Stimulated activated naive CD8-positive, alpha-beta T cell treated with anti-CD3 and anti-CD28 coated beads, Interleukin-15, Interleukin-2, amounts not matched to agents 100 ng/mL and 50 ng/mL, for 24 hours (primary cell): ENCODE data around the gene WWOX.

Experiments
- H3K27ac Mint-ChIP-seq: one replicate; pipeline ENCODE4 v1.8.0; 2021; ENCODE audit warnings: mild to moderate bottlenecking, mixed read lengths
- H3K27me3 Mint-ChIP-seq: one replicate; pipeline ENCODE4 v1.8.0; 2021; ENCODE audit warnings: mixed read lengths
- H3K36me3 Mint-ChIP-seq: one replicate; pipeline ENCODE4 v1.8.0; 2021; ENCODE audit warnings: low read depth, mixed read lengths
- H3K4me1 Mint-ChIP-seq: one replicate; pipeline ENCODE4 v1.8.0; 2021; ENCODE audit warnings: low read depth, mixed read lengths
- H3K4me3 Mint-ChIP-seq: one replicate; pipeline ENCODE4 v1.8.0; 2021; ENCODE audit warnings: mild to moderate bottlenecking, mixed read lengths
- H3K9me3 Mint-ChIP-seq: one replicate; pipeline ENCODE4 v1.8.0; 2021; ENCODE audit warnings: mixed read lengths

Gene WWOX

GRCh38 chr16:78184238-78185183, 85.1 kb downstream of the WWOX start:
- H3K27me3 Mint-ChIP-seq = no peaks in the 10 kb centered on the region
- H3K4me3 Mint-ChIP-seq = no peak overlapping the region
- no peaks in the 10 kb centered on the region for H3K36me3 Mint-ChIP-seq
- no peak overlapping the region for H3K27ac Mint-ChIP-seq
- no peaks in the 10 kb centered on the region for H3K9me3 Mint-ChIP-seq
- no peaks in the 10 kb centered on the region for H3K4me1 Mint-ChIP-seq

DNA sequence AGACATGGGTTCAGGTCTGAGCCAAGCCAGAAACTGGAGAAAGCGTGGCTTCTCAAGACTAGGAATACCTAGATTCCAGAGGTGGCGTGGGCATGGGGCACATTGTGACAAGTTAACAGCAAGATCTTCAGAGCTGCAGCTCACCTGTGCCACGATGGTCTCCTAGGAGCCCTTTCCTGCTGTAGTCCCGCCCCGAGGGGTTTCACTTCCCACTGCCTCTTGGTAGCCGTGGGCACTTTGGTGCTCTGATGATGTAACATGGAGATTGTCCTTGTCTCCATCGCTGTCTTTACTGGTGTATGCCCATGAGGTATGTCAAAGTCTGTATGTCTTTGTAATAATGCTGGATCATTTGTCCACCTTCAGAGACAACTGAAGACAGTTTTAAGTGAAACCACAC, 89.7 kb downstream of the WWOX start:
- H3K9me3 Mint-ChIP-seq = no peaks in the 10 kb centered on the region
- H3K27ac Mint-ChIP-seq = no peak overlapping the region
- H3K36me3 Mint-ChIP-seq = peaks cover 4% of the 10 kb centered on the region
- H3K4me3 Mint-ChIP-seq = no peak overlapping the region
- no peaks in the 10 kb centered on the region for H3K27me3 Mint-ChIP-seq
- peaks cover 6% of the 10 kb centered on the region for H3K4me1 Mint-ChIP-seq

DNA sequence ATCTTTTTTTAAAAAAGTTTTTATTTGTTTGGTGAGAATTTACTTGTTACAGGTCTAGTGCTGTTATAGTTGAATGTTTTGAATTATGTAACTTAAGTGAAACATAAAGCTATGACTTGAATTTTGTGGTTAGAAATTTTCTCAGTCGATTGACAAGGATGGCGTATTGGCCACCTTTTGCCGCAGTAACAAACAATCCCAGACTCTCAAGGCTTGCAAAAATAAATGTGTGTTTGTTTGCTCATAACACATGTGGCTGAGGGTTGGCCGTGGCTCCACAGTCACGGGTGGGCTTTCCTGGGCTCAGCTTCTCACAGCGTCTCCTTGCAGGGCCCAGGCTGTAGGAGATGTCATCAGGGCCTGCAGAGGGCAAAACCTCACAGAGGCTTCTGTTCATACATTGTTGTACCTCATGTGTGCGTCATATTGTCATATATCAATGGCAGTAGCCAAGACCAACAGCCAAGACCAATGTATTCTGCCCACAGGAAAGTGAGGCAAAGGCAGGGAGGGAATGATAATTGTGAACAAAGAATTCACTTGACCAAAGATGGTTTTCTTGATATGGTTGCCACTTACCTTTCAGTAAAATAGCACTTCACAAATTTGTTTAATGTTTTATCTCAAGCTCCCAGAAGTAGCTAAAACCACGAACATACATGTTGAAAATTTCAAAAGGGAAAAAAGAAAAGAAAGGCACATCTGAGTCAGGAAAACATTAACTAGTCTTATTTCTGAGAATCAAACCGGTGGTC, 93.5 kb downstream of the WWOX start:
- H3K27me3 Mint-ChIP-seq = no peaks in the 10 kb centered on the region
- no peaks in the 10 kb centered on the region for H3K9me3 Mint-ChIP-seq
- no peak overlapping the region for H3K4me3 Mint-ChIP-seq
- H3K27ac Mint-ChIP-seq = no peak overlapping the region
- peaks cover 4% of the 10 kb centered on the region for H3K36me3 Mint-ChIP-seq
- peaks cover 8% of the 10 kb centered on the region for H3K4me1 Mint-ChIP-seq

DNA sequence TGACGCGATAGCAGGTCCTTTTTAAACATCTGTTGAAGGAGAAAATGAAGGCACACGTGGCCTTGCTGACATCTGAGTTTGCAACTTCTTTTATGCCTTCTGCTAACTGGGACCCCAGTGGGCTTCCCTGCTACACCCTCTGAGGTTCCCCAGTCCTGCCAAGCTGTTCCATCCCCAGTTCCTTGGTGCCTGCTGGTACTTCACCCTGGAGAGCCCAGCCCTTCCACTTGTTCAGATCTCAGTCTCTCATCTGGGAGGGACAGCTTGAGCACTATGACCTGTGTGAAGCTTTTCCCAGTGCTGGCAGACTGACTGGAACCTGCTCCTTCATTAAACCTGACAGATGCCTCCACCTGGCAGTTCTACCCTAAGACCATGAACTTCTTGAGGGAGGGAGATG, 95.5 kb downstream of the WWOX start:
- peaks cover 8% of the 10 kb centered on the region for H3K4me1 Mint-ChIP-seq
- H3K9me3 Mint-ChIP-seq = no peaks in the 10 kb centered on the region
- H3K27ac Mint-ChIP-seq = no peak overlapping the region
- no peak overlapping the region for H3K4me3 Mint-ChIP-seq
- no peaks in the 10 kb centered on the region for H3K27me3 Mint-ChIP-seq
- peaks cover 4% of the 10 kb centered on the region for H3K36me3 Mint-ChIP-seq

DNA sequence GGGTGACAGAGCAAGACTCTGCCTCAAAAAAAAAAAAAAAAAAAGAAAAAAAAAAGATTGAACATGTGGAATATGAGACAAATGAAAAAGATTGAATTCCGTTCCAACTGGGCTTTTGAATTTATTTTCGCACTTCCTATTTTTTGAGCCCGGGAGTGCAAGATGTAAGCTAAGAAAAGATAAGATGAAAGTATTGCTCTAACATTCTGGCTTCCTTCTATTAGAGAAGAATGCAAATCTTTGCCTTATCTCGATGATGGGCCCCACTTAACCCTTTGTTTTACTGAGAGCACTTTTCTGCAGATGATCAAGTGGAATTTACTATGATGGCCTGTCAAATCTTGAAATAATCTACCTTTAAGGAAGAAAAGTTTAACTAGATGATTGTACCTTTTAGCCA, 96.3 kb downstream of the WWOX start:
- peaks cover 8% of the 10 kb centered on the region for H3K4me1 Mint-ChIP-seq
- H3K27ac Mint-ChIP-seq = no peak overlapping the region
- H3K27me3 Mint-ChIP-seq = no peaks in the 10 kb centered on the region
- peaks cover 4% of the 10 kb centered on the region for H3K36me3 Mint-ChIP-seq
- no peaks in the 10 kb centered on the region for H3K9me3 Mint-ChIP-seq
- no peak overlapping the region for H3K4me3 Mint-ChIP-seq

GRCh38 chr16:78196502-78196901, 97.0 kb downstream of the WWOX start:
- Mint-ChIP-seq H3K27ac (no peak overlapping the region), H3K9me3 (no peaks in the 10 kb centered on the region), H3K4me1 (peaks cover 8% of the 10 kb centered on the region), H3K36me3 (peaks cover 4% of the 10 kb centered on the region), H3K27me3 (no peaks in the 10 kb centered on the region), H3K4me3 (no peak overlapping the region)

DNA sequence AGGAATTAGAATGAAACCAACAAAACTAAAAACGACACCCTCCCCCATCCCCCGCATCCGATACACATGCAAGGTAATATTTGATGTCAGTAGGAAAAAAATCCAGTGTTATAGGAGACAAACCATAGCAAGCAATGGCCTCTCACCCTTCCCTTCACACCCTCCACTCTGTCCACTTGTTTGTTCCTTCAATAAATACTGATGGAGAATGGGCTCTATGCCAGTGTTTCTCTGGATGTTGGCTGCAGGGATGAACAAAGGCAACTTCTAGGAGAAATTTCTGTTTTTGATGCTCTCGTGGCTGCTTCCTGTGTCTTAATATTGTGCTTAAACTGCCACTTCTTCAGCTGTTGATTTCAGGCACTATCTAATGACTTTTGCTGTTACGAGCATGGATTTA, 98.8 kb downstream of the WWOX start:
- Mint-ChIP-seq H3K36me3 (peaks cover 4% of the 10 kb centered on the region), H3K4me3 (no peak overlapping the region), H3K9me3 (no peaks in the 10 kb centered on the region), H3K4me1 (peaks cover 4% of the 10 kb centered on the region), H3K27me3 (no peaks in the 10 kb centered on the region), H3K27ac (no peak overlapping the region)

DNA sequence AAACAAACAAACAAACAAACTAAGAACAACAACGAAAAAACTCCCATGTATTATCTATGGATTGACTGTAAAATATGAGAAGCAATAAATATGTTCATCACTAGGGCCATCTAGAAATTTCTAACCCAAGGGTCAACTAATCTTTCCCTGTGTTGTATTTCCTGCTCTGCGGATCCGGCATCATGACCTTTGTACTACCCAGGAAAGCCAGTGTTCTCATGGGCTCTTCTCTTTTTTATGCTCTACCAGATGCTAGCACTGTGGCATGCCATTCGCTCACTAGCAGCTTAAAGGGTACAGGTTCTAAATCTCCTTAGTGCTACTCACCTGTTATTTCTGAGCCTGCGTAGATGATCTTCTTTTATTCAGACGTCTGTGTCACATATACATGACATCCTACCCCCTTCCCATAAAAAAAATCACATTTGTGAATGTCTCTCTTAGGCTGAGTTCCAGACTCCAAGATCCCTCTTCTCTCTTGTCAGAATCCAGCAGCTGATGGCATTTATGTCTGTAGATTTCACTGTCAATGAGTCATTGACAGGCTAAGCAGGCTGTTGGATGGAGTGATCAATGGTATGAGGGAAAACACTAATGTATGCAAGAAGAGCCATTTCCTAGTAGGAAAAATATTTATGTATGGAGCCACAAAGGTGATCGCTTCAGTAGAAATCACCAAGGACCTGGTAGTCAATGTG, 100.0 kb downstream of the WWOX start:
- H3K4me3 Mint-ChIP-seq = no peak overlapping the region
- H3K27me3 Mint-ChIP-seq = no peaks in the 10 kb centered on the region
- H3K4me1 Mint-ChIP-seq = peaks cover 3% of the 10 kb centered on the region
- H3K9me3 Mint-ChIP-seq = no peaks in the 10 kb centered on the region
- H3K27ac Mint-ChIP-seq = no peak overlapping the region
- no peaks in the 10 kb centered on the region for H3K36me3 Mint-ChIP-seq

GRCh38 chr16:78200023-78200389, 100.6 kb downstream of the WWOX start:
- no peak overlapping the region for H3K27ac Mint-ChIP-seq
- H3K4me3 Mint-ChIP-seq = no peak overlapping the region
- peaks cover 3% of the 10 kb centered on the region for H3K4me1 Mint-ChIP-seq
- H3K9me3 Mint-ChIP-seq = no peaks in the 10 kb centered on the region
- H3K36me3 Mint-ChIP-seq = no peaks in the 10 kb centered on the region
- H3K27me3 Mint-ChIP-seq = no peaks in the 10 kb centered on the region

DNA sequence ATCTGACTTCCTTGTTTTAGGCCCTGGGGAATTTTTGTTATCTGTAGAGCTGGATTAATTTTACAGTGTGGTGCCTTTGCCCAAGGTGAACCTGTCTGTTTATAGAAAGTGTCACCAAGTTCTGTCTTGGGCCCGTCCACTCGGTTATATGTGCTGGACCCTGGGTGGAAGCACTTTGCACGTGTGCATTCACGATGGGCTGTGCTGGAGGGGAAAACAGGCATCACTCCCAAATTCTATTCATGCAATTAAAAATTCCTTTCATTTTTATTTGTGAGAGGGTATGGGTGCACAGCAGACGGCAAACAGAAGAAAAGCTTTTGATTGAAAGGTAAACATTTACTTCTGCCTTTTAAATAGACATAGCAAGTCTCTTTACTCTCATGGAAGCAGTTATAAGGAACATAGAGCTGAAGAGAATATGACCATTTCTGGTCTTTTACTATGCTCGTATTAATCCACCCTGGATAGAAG, 101.2 kb downstream of the WWOX start:
- H3K4me1 Mint-ChIP-seq = peaks cover 3% of the 10 kb centered on the region
- no peaks in the 10 kb centered on the region for H3K27me3 Mint-ChIP-seq
- no peak overlapping the region for H3K4me3 Mint-ChIP-seq
- no peaks in the 10 kb centered on the region for H3K9me3 Mint-ChIP-seq
- H3K36me3 Mint-ChIP-seq = no peaks in the 10 kb centered on the region
- H3K27ac Mint-ChIP-seq = no peak overlapping the region

- Mint-ChIP-seq H3K9me3 (no peaks in the 10 kb centered on the region), H3K27me3 (no peaks in the 10 kb centered on the region), H3K27ac (no peak overlapping the region), H3K4me1 (no peaks in the 10 kb centered on the region), H3K36me3 (no peaks in the 10 kb centered on the region), H3K4me3 (no peak overlapping the region)
These were observed 106.1 kb downstream of the WWOX start for GRCh38 chr16:78205506-78205905.

DNA sequence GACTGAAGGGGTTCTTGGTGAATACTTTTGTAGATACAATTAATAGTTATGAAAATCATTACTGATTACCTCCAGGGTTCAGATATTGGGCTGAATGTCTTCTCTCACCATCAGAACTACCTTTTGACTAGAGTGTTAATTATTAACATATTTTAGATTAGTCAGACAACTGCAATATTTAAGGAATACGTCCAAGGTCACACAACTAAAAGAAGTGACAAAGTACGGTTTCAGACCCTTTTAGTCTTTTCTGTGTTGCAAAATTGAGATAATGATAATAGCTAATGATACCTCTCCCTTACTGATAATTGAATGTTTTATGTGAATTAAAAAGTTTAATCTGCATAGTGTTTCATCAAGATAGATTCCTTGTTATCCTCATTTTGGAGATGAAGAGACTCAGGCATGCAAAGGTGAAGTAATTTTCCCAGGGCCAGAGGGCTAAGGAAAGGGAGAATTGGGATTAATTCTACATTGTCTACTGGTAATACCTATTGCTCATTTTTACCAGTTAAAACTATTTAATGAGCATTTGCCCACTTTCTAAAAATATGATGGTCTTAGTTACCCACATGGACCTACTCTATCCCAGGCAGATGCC, 107.3 kb downstream of the WWOX start:
- Mint-ChIP-seq H3K36me3 (no peaks in the 10 kb centered on the region), H3K27ac (no peak overlapping the region), H3K27me3 (no peaks in the 10 kb centered on the region), H3K9me3 (no peaks in the 10 kb centered on the region), H3K4me1 (no peaks in the 10 kb centered on the region), H3K4me3 (no peak overlapping the region)

- no peak overlapping the region for H3K27ac Mint-ChIP-seq
- no peaks in the 10 kb centered on the region for H3K9me3 Mint-ChIP-seq
- no peaks in the 10 kb centered on the region for H3K27me3 Mint-ChIP-seq
- peaks cover 2% of the 10 kb centered on the region for H3K36me3 Mint-ChIP-seq
- H3K4me3 Mint-ChIP-seq = no peak overlapping the region
- H3K4me1 Mint-ChIP-seq = no peaks in the 10 kb centered on the region
These were observed 110.7 kb downstream of the WWOX start for GRCh38 chr16:78209951-78210661.

DNA sequence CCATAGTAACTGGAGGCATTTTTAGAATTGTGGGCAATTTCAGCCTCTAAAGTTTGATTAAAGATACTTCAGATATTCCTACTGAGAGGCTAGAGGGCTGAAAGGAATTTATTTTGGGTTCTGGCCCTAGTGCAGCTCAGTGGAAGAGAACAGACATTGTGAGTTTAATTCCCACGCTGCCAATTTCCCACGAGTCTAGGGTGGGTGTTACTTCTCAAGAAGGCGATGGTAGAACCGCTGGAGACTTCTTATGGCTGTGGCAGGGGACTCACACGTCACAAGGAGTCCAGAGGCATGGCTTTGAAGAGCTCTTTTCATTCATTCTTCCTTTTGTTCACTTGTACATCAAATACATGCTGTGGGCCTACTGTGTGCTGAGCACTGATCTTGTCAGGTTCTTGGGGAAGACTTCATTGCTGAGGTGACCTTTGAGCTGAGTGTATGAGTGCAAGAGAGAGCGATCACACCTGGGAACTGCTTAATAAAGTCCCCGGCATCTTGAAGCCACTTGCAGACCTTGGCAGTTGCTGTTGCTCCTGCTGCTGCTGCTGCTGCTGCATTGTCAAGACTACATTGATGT, 111.7 kb downstream of the WWOX start:
- Mint-ChIP-seq H3K4me1 (no peaks in the 10 kb centered on the region), H3K27ac (no peak overlapping the region), H3K36me3 (peaks cover 5% of the 10 kb centered on the region), H3K27me3 (no peaks in the 10 kb centered on the region), H3K4me3 (no peak overlapping the region), H3K9me3 (no peaks in the 10 kb centered on the region)
